CD4-positive, alpha-beta T cell treated with Interleukin-1 beta for 1 hour (primary cell): ENCODE results near the gene LRRC36.

Source experiments
- DNase-seq, 2 donors: peaks; one replicate each; pipeline ENCODE4 v3.0.0-alpha.2; 2020 to 2022

LRRC36 gene

GRCh38 chr16:67426022-67426421, 99.4 kb downstream of the LRRC36 start:
- no peak for DNase-seq

GRCh38 chr16:67426950-67427349, 100.3 kb downstream of the LRRC36 start:
- no peak for DNase-seq

GRCh38 chr16:67428146-67428731, 101.6 kb downstream of the LRRC36 start:
- DNase-seq = peak; percentile 49 to 57

- DNase-seq = no peak
These were observed 102.6 kb downstream of the LRRC36 start for GRCh38 chr16:67429053-67429798.

- no peak for DNase-seq
These were observed 103.3 kb downstream of the LRRC36 start for GRCh38 chr16:67429799-67430503.

GRCh38 chr16:67430504-67430976, 103.9 kb downstream of the LRRC36 start:
- no peak for DNase-seq

- peak; percentile 17 to 24 for DNase-seq
These were observed 104.6 kb downstream of the LRRC36 start, which contains the start of gene HSD11B2 for GRCh38 chr16:67430977-67431774. TSS of gene HSD11B2 (plus strand) at chr16:67431121. CDS start at chr16:67431249, 128 bp downstream.

- DNase-seq = no peak
These were observed 105.3 kb downstream of the LRRC36 start for GRCh38 chr16:67431775-67432505.

- no peak for DNase-seq
These were observed 105.9 kb downstream of the LRRC36 start for GRCh38 chr16:67432506-67432890.

GRCh38 chr16:67433131-67433719, 106.6 kb downstream of the LRRC36 start:
- no peak for DNase-seq
